Pancreas (tissue), 10 donors: ENCODE data around the gene ARHGAP6. TPM values are rescaled to one million over a fixed set of nuclear protein-coding genes. Genes with fewer than 3 reads are reported as not detected.

ENCODE experiments used
- ATAC-seq, 4 donors: fragments of 200-7000 bp; cut with Tn5 transposase; one replicate each; pipeline versions ENCODE4 v1.8.0 to v1.9.1; 2020; ENCODE audit warnings: mild to moderate bottlenecking in 4 of 4, moderate library complexity in 4 of 4
- DNase-seq, 6 donors: peaks; one replicate each; pipeline ENCODE4 v3.0.0-alpha.2; 2020
- FAIRE-seq: peaks from 2 replicates; lab custom pipeline; 2012; peaks lifted over from hg19 to GRCh38; lab: Jason Lieb, UNC
- H3K27ac ChIP-seq, 4 donors: fragments of 200-600 bp; sonication (generic); 1 replicate in 3 of 4; 2 replicates in 1 of 4; pipeline versions ENCODE4 v1.5.0 to v1.8.0; 2020
- H3K27me3 ChIP-seq, 4 donors: fragments of 200-600 bp; one replicate each; pipeline ENCODE4 v1.8.0; 2021
- H3K36me3 ChIP-seq, 3 donors: fragments of 200-600 bp; sonication (generic) in 1 of 3; one replicate each; pipeline versions ENCODE4 v1.5.0 to v1.8.0; 2020 to 2021
- H3K4me1 ChIP-seq, 3 donors: fragments of 200-600 bp; one replicate each; pipeline ENCODE4 v1.8.0; 2021
- H3K4me3 ChIP-seq, 4 donors: fragments of 200-600 bp; sonication (generic) in 2 of 4; one replicate each; pipeline versions ENCODE4 v1.5.0 to v1.8.0; 2020 to 2021
- H3K9me3 ChIP-seq, 4 donors: fragments of 200-600 bp; one replicate each; pipeline ENCODE4 v1.8.0; 2021
- WGBS, 2 donors: extraction: QIAGEN DNeasy Blood & Tissue Kit; methylation state at CpG; one replicate each; pipeline ENCODE4 v1.1.7; 2013; 5-methylcytosine and 5-hydroxymethylcytosine counted together
- intact Hi-C, 3 donors: fragments of 100-400 bp; cut with DNase I; formaldehyde crosslinking; loops; one replicate each; pipeline versions ENCODE4 v1.11.1 to v1.14.2; 2022
- polyA plus RNA-seq, 2 donors: library from polyadenylated mRNA; stranded (reverse); fragments of 200-250 nt; gene quantifications; one replicate each; pipeline ENCODE4 v1.2.3, GENCODE V29; 2013
- total RNA-seq, 6 donors: library from RNA; stranded (reverse); fragmentation: NEBNext Ultra II Directional in 4 of 6; extraction: Animal tissue kit (Norgen Biotek cat#: 25700) in 4 of 6; gene quantifications; one replicate each; pipeline versions ENCODE4 v1.2.1 to v1.2.4, GENCODE V29; 2021 to 2023
- TF ChIP-seq, protein P1 (sequence below), 4 donors: fragments of 200-600 bp; sonication (generic) in 3 of 4; IDR thresholded peaks; one replicate each; pipeline versions ENCODE4 v1.5.0 to v1.8.0; 2021; ENCODE audit warnings: antibody characterized with exemption in 4 of 4
- donor health status: healthy with polysubstance abuse.
- donor health status: DM: no; HTN: no; CAD: no; lungs with moderate emphysema.
- donor health status: DM: no; HTN: no; CAD: no.
- donor health status: control.
- donor health status: control.
- donor health status: Bipolar disorder and iron deficiency.
- donor health status: DM: yes; HTN: yes; CAD: no.
- donor health status: DM: no; HTN: no; CAD: no.
- donor health status: DM: no; HTN: no; CAD: no.
- donor health status: DM: yes; HTN: yes; CAD: no.

ARHGAP6 gene
- total and polyA plus RNA-seq, 8 donors: 0.79 to 3.3 (median 1.1) TPM

DNA sequence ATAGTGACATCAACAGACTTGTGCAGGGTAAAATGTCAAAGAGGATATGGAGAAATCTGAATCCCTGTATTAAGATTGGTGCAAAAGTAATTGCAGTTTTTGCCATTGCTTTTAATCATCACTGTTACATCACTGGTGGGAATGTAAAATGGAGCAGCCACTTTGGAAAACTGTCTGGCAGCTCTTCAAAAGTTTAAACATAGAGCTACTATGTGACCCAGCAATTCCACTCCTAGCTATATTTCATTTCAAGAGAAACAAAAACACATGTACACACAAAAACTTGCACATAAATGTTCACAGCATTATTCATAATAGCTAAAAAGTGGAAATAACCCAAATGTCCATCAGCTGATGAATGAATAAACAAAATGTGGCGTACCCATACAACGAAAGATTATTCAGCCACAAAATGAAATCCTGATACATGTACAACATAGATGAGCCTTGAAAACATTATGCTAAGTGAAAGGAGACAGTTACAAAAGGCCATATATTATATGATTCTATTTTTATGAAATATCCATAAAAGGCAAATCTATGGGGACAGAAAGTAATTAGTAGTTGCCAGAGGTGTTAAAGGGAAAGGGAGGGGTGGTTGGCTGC, 266.1 kb downstream of the ARHGAP6 start:
- FAIRE-seq: no peak
- intact Hi-C loops: no loop called here
- Histone ChIP-seq H3K4me1 (no peaks in the 10 kb centered on the region), H3K36me3 (no peaks in the 10 kb centered on the region), H3K4me3 (no peak overlapping the region), H3K27me3 (peaks cover 0 to 8% (median 0%) of the 10 kb centered on the region in 4 donors), H3K9me3 (no peaks in the 10 kb centered on the region), H3K27ac (no peak overlapping the region)
- TF ChIP-seq, protein P1, sequence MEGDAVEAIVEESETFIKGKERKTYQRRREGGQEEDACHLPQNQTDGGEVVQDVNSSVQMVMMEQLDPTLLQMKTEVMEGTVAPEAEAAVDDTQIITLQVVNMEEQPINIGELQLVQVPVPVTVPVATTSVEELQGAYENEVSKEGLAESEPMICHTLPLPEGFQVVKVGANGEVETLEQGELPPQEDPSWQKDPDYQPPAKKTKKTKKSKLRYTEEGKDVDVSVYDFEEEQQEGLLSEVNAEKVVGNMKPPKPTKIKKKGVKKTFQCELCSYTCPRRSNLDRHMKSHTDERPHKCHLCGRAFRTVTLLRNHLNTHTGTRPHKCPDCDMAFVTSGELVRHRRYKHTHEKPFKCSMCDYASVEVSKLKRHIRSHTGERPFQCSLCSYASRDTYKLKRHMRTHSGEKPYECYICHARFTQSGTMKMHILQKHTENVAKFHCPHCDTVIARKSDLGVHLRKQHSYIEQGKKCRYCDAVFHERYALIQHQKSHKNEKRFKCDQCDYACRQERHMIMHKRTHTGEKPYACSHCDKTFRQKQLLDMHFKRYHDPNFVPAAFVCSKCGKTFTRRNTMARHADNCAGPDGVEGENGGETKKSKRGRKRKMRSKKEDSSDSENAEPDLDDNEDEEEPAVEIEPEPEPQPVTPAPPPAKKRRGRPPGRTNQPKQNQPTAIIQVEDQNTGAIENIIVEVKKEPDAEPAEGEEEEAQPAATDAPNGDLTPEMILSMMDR (IDR thresholded peaks at IDR 0.05): no peak
- DNase-seq: no peak
- no peak for ATAC-seq
- 78 to 80% methylated on average over 2 of the region's 2 CpGs for WGBS, 2 donors

GRCh38 chrX:11398785-11399184, 266.9 kb downstream of the ARHGAP6 start:
- no peak for ATAC-seq
- intact Hi-C loops: no loop called here

DNA sequence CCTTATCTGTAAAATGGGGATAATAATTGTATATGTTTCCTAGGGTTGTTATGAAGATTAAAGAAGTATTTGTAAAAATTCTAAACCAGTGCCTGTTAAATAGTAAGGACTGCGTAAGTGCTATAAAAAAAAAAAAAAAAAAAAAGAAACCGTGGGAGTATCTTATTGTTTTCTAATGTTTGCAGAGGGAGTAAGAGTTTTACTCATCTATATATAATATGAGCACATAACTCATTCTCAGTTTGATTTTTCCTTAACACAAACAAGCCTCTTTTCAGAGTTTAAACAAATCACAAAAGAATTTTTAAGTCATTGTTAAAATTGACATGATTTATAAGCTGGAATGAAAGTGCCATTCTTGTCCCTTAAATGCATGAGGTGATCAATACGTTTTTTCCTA, 267.6 kb downstream of the ARHGAP6 start:
- H3K36me3 ChIP-seq: no peaks in the 10 kb centered on the region
- ATAC-seq (no peak), DNase-seq (no peak), FAIRE-seq (no peak)
- H3K9me3 ChIP-seq: no peaks in the 10 kb centered on the region
- TF ChIP-seq, protein P1 (IDR thresholded peaks at IDR 0.05): no peak
- no peak overlapping the region for H3K27ac ChIP-seq
- 45 to 46% methylated on average over 3 of the region's 3 CpGs for WGBS, 2 donors
- peaks cover 0 to 8% (median 3%) of the 10 kb centered on the region in 4 donors for H3K27me3 ChIP-seq
- intact Hi-C loops: no loop called here
- H3K4me1 ChIP-seq: no peaks in the 10 kb centered on the region
- H3K4me3 ChIP-seq: no peak overlapping the region

More at GRCh38 chrX:11398785-11399184, 266.9 kb downstream of the ARHGAP6 start:
- FAIRE-seq (peak; percentile 81), DNase-seq (no peak)
- 21 to 26% methylated on average over 1 of the region's 1 CpG for WGBS, 2 donors
- Histone ChIP-seq H3K27me3 (peaks cover 0 to 8% (median 3%) of the 10 kb centered on the region in 4 donors), H3K4me1 (no peaks in the 10 kb centered on the region), H3K27ac (no peak overlapping the region), H3K9me3 (no peaks in the 10 kb centered on the region), H3K4me3 (no peak overlapping the region), H3K36me3 (no peaks in the 10 kb centered on the region)
- TF ChIP-seq, protein P1 (IDR thresholded peaks at IDR 0.05): no peak

DNA sequence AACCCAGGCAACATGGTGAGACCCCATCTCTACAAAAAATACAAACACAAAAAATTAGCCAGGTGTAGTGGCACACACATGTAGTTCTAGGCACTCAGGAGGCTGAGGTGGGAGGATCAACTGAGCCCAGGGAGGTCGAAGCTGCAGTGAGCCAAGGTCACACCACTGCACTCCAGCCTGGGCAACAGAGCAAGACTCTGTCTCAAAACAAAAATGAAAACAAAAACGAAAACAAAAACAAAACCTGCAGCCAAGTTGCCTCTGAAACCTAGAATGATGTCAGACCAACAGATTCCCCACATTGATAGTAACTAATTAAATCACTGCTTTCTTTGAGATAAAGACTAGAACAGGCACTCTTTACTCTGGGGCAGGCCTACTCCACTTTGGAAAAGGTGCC, 268.0 kb downstream of the ARHGAP6 start:
- intact Hi-C loops: no loop called here
- DNase-seq: no peak
- no peaks in the 10 kb centered on the region for H3K4me1 ChIP-seq
- no peaks in the 10 kb centered on the region for H3K36me3 ChIP-seq
- H3K4me3 ChIP-seq: no peak overlapping the region
- ATAC-seq: no peak
- no peak overlapping the region for H3K27ac ChIP-seq
- no peak for FAIRE-seq
- peaks cover 0 to 8% (median 3%) of the 10 kb centered on the region in 4 donors for H3K27me3 ChIP-seq
- no peaks in the 10 kb centered on the region for H3K9me3 ChIP-seq
- 42 to 62% methylated on average over 2 of the region's 2 CpGs for WGBS, 2 donors
- TF ChIP-seq, protein P1 (IDR thresholded peaks at IDR 0.05): no peak

DNA sequence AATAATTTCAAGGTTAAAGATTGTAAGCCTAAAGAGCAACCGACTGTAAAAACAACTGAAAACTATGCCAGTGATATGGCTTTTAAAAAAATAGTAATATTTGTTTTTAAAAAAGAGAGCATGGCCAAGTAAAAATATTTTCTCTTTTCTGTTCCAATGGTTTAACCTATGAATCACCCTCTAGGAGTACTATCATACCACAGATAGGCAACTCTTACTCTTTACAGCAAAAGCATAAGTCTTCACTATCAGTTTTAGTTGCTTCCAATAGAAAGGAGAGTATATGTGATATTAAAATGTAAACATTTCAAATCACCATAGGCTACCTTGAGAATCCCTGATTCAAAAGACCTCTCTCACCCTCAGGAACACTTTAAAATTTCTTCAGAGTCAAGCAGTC, 269.9 kb downstream of the ARHGAP6 start:
- H3K4me3 ChIP-seq: no peak overlapping the region
- no peak overlapping the region for H3K27ac ChIP-seq
- intact Hi-C loops: no loop called here
- DNase-seq (no peak), FAIRE-seq (peak; percentile 83), ATAC-seq (no peak)
- no peaks in the 10 kb centered on the region for H3K36me3 ChIP-seq
- 15 to 28% methylated on average over 1 of the region's 1 CpG for WGBS, 2 donors
- no peaks in the 10 kb centered on the region for H3K4me1 ChIP-seq
- H3K9me3 ChIP-seq: no peaks in the 10 kb centered on the region
- H3K27me3 ChIP-seq: peaks cover 0 to 7% (median 2%) of the 10 kb centered on the region in 4 donors
- TF ChIP-seq, protein P1 (IDR thresholded peaks at IDR 0.05): no peak
